HG03103 (cell line): ENCODE data around the gene KLF4.

Experiments
- ATAC-seq: cut with Tn5 transposase; IDR thresholded peaks from one replicate; pipeline ENCODE4 v1.9.1; 2021; ENCODE audit warnings: low read depth; ENCODE audit not compliant: unreplicated experiment

Gene KLF4

GRCh38 chr9:107460153-107461023, 29.2 kb downstream of the KLF4 start:
- no peak for ATAC-seq

GRCh38 chr9:107455425-107456135, 34.0 kb downstream of the KLF4 start:
- no peak for ATAC-seq

- no peak for ATAC-seq
Observed at GRCh38 chr9:107453479-107453878, 36.1 kb downstream of the KLF4 start.

GRCh38 chr9:107447834-107448233, 41.7 kb downstream of the KLF4 start:
- ATAC-seq = no peak

- ATAC-seq = no peak
Observed at GRCh38 chr9:107447081-107447480, 42.5 kb downstream of the KLF4 start.

GRCh38 chr9:107446491-107446890, 43.1 kb downstream of the KLF4 start:
- ATAC-seq = no peak

- ATAC-seq = no peak
Observed at GRCh38 chr9:107443786-107444185, 45.8 kb downstream of the KLF4 start.

- ATAC-seq = no peak
Observed at GRCh38 chr9:107439991-107440456, 49.5 kb downstream of the KLF4 start.

- ATAC-seq = no peak
Observed at GRCh38 chr9:107438211-107439031, 51.1 kb downstream of the KLF4 start.

- no peak for ATAC-seq
Observed at GRCh38 chr9:107437716-107438115, 51.9 kb downstream of the KLF4 start.

GRCh38 chr9:107435415-107435814, 54.2 kb downstream of the KLF4 start:
- no peak for ATAC-seq
